Measurements from ENCODE around the gene IFI16.
"Not testable (repeated sequence)": the region's sequence is repeated elsewhere in the genome, so short reads cannot be mapped to it uniquely, and the experiment has no call there.

IFI16 gene

DNA sequence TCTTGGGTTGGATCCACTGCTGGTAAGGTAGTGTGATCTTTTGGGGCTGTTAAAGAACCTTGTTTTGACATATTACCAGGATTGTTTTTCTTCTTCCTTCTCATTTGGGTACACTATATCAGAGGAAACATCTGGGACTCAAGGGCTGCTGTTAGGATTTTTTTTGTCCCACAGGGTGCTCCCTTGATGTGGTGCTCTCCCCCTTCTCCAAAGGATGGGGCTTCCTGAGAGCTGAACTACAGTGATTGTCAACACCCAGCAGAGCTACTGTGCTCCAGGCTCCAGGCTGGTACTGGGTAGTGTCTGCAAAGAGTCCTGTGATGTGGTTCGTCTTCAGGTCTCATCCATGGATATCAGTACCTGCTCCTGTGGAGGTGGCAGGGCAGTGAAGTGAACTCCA is 20.6 kb downstream of the IFI16 start:
- no peak overlapping the region for H3K4me3 ChIP-seq (replicated peaks in 1 of 2; ENCODE audit: low read depth in 2 of 2, low read length in 2 of 2)
- DNase-seq (ENCODE audit: low read depth in 2 of 2), result no peak
- no peak for TF ChIP-seq CTCF (IDR thresholded peaks at IDR 0.05; ENCODE audit: low read depth, low read length)

DNA sequence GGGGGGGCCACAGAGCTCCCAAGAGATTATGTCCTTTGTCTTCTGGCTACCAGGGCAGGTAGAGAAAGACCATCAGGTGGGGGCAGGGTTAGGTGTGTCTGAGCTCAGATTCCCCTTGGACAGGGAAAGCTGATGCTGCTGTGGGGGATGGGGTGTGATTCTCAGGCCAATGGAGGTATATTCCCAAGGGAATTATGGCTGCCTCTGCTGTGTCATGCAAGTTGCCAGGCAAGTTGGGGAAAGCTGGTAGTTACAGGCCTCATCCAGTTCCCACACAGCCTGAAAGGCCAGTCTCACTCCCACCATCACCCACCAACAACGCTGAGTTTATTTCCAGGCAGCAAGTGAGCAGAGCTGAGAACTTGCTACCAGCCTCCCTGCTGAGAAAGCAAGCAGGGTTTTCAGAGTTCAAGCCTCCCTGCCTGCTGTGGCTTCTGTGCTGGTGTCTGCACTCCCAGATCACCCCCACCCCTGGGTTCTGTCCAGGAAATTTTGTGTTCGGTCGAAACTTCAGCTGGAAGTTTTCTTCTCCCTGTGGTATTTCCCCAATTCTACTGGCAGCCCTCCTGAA is 21.3 kb downstream of the IFI16 start:
- no peak for TF ChIP-seq CTCF (IDR thresholded peaks at IDR 0.05; ENCODE audit: low read depth, low read length)
- DNase-seq (ENCODE audit: low read depth in 2 of 2), result peak; percentile 23 to 43
- no peak overlapping the region for H3K4me3 ChIP-seq (replicated peaks in 1 of 2; ENCODE audit: low read depth in 2 of 2, low read length in 2 of 2)

DNA sequence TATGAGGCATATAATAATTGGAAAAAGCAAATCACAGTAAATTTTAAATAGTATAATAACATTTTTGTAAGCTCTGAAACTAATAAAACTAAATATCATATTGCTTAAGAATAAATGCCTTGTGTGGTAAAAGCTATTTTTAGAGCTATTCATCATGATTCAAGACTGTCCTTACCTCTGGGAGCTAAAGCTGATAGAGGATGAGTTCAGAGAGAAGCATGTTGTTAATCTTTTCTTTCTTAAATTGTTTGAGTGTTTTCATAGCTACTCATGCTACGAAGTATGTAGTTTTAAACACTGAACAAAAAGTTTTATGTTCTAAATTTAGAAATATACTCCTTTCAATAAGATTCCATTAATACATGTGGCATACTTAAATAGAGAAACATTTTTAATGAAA is 30.5 kb downstream of the IFI16 start:
- DNase-seq (ENCODE audit: low read depth in 2 of 2), result peak; percentile 44 to 82
- no peak for TF ChIP-seq CTCF (IDR thresholded peaks at IDR 0.05; ENCODE audit: low read depth, low read length)
- no peak overlapping the region for H3K4me3 ChIP-seq (replicated peaks in 1 of 2; ENCODE audit: low read depth in 2 of 2, low read length in 2 of 2)

DNA sequence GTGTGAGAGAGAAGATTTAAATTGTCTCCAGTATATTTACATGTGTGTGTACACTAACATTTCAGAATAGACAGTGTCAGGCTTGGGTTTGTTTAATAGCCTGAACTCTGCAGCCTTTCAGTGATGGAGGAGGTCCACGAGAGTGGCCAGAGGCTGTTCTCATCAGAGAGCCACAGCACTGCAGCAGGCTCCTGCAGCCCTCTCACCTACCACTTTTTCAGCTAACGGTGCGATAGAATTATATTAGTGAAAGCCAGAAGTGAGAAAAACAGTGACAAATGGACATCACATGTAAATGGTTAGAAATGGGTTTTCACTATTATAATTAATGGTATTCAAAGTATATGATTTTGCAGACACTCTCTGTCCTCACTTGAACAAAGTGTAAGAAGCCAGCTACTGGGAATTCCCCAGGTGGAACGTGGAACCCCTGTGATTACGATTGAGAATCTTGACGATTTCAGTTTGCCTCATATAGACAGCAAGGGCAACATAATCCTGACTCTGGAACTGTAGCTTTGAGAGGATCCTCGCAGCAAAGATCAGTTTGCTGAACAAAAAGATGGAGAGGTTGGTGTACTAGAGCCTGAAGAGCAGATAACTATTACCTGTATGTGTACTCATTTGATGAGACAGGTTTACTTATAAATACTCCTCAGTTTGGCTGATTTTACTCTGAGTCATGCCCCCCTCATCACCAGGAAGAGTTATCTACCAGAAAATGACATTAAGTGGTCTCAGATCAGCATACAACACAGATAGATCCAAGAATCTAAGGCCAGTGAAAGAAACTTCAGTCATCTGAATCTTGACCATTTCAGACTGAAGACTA is 31.4 kb downstream of the IFI16 start:
- H3K4me3 ChIP-seq (replicated peaks in 1 of 2; ENCODE audit: low read depth in 2 of 2, low read length in 2 of 2), result no peak overlapping the region
- TF ChIP-seq CTCF (IDR thresholded peaks at IDR 0.05; ENCODE audit: low read depth, low read length), result no peak
- DNase-seq (ENCODE audit: low read depth in 2 of 2), result no peak

- not testable (repeated sequence) for DNase-seq (ENCODE audit: low read depth in 2 of 2); H3K4me3 ChIP-seq (replicated peaks in 1 of 2; ENCODE audit: low read depth in 2 of 2, low read length in 2 of 2)
Observed at GRCh38 chr1:159046486-159046885, 36.8 kb downstream of the IFI16 start.

GRCh38 chr1:159051436-159051835 is 41.7 kb downstream of the IFI16 start:
- no peak for TF ChIP-seq CTCF (IDR thresholded peaks at IDR 0.05; ENCODE audit: low read depth, low read length)
- no peak for DNase-seq (ENCODE audit: low read depth in 2 of 2)

DNA sequence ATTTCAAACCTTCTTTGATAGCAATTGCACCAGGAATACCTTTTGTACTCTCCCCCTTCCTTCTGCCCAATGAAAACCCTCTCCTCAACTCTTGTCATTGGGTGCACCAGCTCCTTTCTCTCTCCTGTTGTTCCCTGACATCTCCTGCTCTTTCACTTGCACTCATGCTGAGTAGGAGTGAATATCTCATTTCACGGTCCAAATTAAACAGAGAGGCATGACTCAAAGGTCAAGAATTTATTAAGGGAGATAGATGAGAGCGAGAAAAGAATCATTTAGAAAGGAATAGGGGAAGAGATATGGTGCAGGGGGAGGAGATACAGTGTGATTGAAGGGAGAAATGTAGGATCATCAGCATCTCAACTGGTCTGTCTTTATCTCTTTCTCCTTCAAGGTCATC is 44.7 kb downstream of the IFI16 start:
- TF ChIP-seq CTCF (IDR thresholded peaks at IDR 0.05; ENCODE audit: low read depth, low read length), result no peak
- DNase-seq (ENCODE audit: low read depth in 2 of 2), result no peak

More at GRCh38 chr1:159051436-159051835, 41.7 kb downstream of the IFI16 start:
- H3K4me3 ChIP-seq (replicated peaks in 1 of 2; ENCODE audit: low read depth in 2 of 2, low read length in 2 of 2), result no peak overlapping the region

More for the DNA sequence above, 44.7 kb downstream of the IFI16 start:
- no peak overlapping the region for H3K4me3 ChIP-seq (replicated peaks in 1 of 2; ENCODE audit: low read depth in 2 of 2, low read length in 2 of 2)

All from cardiac fibroblast (primary cell).